ENCODE measurements around the gene RDX.

- TF ChIP-seq, protein P1, sequence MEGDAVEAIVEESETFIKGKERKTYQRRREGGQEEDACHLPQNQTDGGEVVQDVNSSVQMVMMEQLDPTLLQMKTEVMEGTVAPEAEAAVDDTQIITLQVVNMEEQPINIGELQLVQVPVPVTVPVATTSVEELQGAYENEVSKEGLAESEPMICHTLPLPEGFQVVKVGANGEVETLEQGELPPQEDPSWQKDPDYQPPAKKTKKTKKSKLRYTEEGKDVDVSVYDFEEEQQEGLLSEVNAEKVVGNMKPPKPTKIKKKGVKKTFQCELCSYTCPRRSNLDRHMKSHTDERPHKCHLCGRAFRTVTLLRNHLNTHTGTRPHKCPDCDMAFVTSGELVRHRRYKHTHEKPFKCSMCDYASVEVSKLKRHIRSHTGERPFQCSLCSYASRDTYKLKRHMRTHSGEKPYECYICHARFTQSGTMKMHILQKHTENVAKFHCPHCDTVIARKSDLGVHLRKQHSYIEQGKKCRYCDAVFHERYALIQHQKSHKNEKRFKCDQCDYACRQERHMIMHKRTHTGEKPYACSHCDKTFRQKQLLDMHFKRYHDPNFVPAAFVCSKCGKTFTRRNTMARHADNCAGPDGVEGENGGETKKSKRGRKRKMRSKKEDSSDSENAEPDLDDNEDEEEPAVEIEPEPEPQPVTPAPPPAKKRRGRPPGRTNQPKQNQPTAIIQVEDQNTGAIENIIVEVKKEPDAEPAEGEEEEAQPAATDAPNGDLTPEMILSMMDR (IDR thresholded peaks at IDR 0.05) = no peak
- no peak for TF ChIP-seq ZFX (IDR thresholded peaks at IDR 0.05; ENCODE audit: borderline replicate concordance)
These were observed 28.0 kb downstream of the RDX start for GRCh38 chr11:110268441-110268840.
